GM23338 (cell line): Measurements from ENCODE around the gene ANKRD11.

Experiments
- CREB1 ChIP-seq: fragments of 250-450 bp; sonication (Bioruptor Pico); IDR thresholded peaks from 2 replicates; pipeline ENCODE4 v1.5.0; 2020; ENCODE audit warnings: low read depth, mild to moderate bottlenecking, moderate library complexity
- EZH2 ChIP-seq: fragments of 200-600 bp; sonication (generic); IDR thresholded peaks from one replicate; pipeline ENCODE4 v1.8.0; 2017; ENCODE audit warnings: antibody characterized with exemption, mild to moderate bottlenecking, low read depth; ENCODE audit not compliant: unreplicated experiment
- EZH2phosphoT487 ChIP-seq: fragments of 200-600 bp; sonication (generic); IDR thresholded peaks from one replicate; pipeline ENCODE4 v1.8.1; 2018; ENCODE audit warnings: antibody characterized with exemption; ENCODE audit not compliant: unreplicated experiment
- JUNB ChIP-seq: IDR thresholded peaks from one replicate; pipeline ENCODE4 v1.6.1; 2016; ENCODE audit warnings: antibody characterized with exemption; ENCODE audit not compliant: unreplicated experiment
- NANOG ChIP-seq: IDR thresholded peaks from 2 replicates; pipeline ENCODE4 v1.6.1; 2016; ENCODE audit warnings: antibody characterized with exemption, borderline replicate concordance
- POLR2AphosphoS5 ChIP-seq: IDR thresholded peaks from 2 replicates; pipeline ENCODE4 v1.6.1; 2016; ENCODE audit warnings: antibody characterized with exemption, low read depth
- STAT1 ChIP-seq: IDR thresholded peaks from one replicate; pipeline ENCODE4 v1.6.1; 2016; ENCODE audit warnings: antibody characterized with exemption; ENCODE audit not compliant: unreplicated experiment
- ZNF114 ChIP-seq: fragments of 250-450 bp; sonication (Bioruptor Pico); IDR thresholded peaks from 2 replicates; pipeline ENCODE4 v1.5.0; 2020; ENCODE audit warnings: mild to moderate bottlenecking, moderate library complexity
- ZNF331 ChIP-seq: fragments of 250-450 bp; sonication (Bioruptor Pico); IDR thresholded peaks from 2 replicates; pipeline ENCODE4 v1.5.0; 2020; ENCODE audit warnings: low read depth, mild to moderate bottlenecking, moderate library complexity
- TF ChIP-seq, protein P1 (sequence below), 2 experiments: fragments of 200-600 bp in 1 of 2; sonication (generic) in 1 of 2; conservative IDR thresholded peaks; 2 replicates each; pipeline versions ENCODE4 v1.5.1 to v1.6.1; 2016 to 2017; ENCODE audit warnings: antibody characterized with exemption in 2 of 2, low read depth in 2 of 2, mild to moderate bottlenecking in 2 of 2, moderate library complexity in 1 of 2
- TF ChIP-seq, protein P2 (sequence below): IDR thresholded peaks from one replicate; pipeline ENCODE4 v1.6.1; 2018; ENCODE audit warnings: antibody characterized with exemption; ENCODE audit not compliant: unreplicated experiment
- TF ChIP-seq, protein P3 (sequence below): IDR thresholded peaks from 2 replicates; pipeline ENCODE4 v1.6.1; 2016; ENCODE audit warnings: antibody characterized with exemption
- TF ChIP-seq, protein P4 (sequence below): fragments of 250-450 bp; sonication (Bioruptor Pico); IDR thresholded peaks from 2 replicates; pipeline ENCODE4 v1.5.0; 2020; ENCODE audit warnings: mild to moderate bottlenecking, moderate library complexity

DNA sequence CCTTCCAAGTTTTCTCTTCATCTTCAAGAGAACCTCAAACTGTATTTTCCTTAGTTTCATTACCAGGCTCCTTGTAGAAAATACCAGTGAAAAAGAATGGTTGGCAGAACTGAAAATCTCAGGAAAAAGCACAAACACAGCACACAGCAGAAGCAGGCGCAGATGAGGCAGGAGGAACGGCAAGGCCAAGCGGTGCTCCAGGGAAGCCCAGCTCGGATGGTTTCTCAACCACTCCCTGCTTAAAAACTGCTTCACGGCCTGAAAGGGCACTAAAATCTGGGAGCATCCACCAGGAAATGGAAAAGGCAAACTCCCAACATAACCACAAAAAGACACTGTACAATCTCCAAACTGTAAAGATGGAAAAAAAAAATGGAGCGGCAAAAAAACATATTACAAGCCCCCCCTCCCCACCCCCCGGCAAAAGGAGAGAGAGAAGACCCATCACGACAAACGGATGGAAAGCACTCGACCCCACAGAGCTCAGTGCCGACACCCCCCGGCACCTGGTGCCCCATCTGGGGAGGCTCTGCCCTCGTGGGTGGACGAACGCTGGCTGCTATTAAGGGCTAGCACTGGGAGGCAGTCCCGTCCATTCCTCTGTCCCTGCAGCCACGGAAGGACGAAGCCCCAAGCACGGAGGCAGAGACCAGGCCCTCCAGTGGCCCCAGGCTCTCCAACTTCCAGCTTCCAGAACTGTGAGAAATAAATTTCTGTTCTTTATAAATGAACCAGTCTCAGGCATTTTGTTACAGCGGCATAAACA is 145.3 kb downstream of the ANKRD11 start:
- TF ChIP-seq, protein P1, sequence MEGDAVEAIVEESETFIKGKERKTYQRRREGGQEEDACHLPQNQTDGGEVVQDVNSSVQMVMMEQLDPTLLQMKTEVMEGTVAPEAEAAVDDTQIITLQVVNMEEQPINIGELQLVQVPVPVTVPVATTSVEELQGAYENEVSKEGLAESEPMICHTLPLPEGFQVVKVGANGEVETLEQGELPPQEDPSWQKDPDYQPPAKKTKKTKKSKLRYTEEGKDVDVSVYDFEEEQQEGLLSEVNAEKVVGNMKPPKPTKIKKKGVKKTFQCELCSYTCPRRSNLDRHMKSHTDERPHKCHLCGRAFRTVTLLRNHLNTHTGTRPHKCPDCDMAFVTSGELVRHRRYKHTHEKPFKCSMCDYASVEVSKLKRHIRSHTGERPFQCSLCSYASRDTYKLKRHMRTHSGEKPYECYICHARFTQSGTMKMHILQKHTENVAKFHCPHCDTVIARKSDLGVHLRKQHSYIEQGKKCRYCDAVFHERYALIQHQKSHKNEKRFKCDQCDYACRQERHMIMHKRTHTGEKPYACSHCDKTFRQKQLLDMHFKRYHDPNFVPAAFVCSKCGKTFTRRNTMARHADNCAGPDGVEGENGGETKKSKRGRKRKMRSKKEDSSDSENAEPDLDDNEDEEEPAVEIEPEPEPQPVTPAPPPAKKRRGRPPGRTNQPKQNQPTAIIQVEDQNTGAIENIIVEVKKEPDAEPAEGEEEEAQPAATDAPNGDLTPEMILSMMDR (conservative IDR thresholded peaks at IDR 0.05; ENCODE audit: low read depth in 2 of 2) = no peak
- TF ChIP-seq, protein P2, sequence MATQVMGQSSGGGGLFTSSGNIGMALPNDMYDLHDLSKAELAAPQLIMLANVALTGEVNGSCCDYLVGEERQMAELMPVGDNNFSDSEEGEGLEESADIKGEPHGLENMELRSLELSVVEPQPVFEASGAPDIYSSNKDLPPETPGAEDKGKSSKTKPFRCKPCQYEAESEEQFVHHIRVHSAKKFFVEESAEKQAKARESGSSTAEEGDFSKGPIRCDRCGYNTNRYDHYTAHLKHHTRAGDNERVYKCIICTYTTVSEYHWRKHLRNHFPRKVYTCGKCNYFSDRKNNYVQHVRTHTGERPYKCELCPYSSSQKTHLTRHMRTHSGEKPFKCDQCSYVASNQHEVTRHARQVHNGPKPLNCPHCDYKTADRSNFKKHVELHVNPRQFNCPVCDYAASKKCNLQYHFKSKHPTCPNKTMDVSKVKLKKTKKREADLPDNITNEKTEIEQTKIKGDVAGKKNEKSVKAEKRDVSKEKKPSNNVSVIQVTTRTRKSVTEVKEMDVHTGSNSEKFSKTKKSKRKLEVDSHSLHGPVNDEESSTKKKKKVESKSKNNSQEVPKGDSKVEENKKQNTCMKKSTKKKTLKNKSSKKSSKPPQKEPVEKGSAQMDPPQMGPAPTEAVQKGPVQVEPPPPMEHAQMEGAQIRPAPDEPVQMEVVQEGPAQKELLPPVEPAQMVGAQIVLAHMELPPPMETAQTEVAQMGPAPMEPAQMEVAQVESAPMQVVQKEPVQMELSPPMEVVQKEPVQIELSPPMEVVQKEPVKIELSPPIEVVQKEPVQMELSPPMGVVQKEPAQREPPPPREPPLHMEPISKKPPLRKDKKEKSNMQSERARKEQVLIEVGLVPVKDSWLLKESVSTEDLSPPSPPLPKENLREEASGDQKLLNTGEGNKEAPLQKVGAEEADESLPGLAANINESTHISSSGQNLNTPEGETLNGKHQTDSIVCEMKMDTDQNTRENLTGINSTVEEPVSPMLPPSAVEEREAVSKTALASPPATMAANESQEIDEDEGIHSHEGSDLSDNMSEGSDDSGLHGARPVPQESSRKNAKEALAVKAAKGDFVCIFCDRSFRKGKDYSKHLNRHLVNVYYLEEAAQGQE = no peak
- TF ChIP-seq EZH2phosphoT487 (no peak), ZNF331 (CRISPR knock-in tag) (no peak), POLR2AphosphoS5 (no peak), EZH2 (no peak), ZNF114 (CRISPR knock-in tag) (no peak), CREB1 (CRISPR knock-in tag) (no peak), JUNB (no peak), STAT1 (no peak), NANOG (no peak)
- TF ChIP-seq, protein P3, sequence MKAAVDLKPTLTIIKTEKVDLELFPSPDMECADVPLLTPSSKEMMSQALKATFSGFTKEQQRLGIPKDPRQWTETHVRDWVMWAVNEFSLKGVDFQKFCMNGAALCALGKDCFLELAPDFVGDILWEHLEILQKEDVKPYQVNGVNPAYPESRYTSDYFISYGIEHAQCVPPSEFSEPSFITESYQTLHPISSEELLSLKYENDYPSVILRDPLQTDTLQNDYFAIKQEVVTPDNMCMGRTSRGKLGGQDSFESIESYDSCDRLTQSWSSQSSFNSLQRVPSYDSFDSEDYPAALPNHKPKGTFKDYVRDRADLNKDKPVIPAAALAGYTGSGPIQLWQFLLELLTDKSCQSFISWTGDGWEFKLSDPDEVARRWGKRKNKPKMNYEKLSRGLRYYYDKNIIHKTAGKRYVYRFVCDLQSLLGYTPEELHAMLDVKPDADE = no peak
- TF ChIP-seq, protein P4, sequence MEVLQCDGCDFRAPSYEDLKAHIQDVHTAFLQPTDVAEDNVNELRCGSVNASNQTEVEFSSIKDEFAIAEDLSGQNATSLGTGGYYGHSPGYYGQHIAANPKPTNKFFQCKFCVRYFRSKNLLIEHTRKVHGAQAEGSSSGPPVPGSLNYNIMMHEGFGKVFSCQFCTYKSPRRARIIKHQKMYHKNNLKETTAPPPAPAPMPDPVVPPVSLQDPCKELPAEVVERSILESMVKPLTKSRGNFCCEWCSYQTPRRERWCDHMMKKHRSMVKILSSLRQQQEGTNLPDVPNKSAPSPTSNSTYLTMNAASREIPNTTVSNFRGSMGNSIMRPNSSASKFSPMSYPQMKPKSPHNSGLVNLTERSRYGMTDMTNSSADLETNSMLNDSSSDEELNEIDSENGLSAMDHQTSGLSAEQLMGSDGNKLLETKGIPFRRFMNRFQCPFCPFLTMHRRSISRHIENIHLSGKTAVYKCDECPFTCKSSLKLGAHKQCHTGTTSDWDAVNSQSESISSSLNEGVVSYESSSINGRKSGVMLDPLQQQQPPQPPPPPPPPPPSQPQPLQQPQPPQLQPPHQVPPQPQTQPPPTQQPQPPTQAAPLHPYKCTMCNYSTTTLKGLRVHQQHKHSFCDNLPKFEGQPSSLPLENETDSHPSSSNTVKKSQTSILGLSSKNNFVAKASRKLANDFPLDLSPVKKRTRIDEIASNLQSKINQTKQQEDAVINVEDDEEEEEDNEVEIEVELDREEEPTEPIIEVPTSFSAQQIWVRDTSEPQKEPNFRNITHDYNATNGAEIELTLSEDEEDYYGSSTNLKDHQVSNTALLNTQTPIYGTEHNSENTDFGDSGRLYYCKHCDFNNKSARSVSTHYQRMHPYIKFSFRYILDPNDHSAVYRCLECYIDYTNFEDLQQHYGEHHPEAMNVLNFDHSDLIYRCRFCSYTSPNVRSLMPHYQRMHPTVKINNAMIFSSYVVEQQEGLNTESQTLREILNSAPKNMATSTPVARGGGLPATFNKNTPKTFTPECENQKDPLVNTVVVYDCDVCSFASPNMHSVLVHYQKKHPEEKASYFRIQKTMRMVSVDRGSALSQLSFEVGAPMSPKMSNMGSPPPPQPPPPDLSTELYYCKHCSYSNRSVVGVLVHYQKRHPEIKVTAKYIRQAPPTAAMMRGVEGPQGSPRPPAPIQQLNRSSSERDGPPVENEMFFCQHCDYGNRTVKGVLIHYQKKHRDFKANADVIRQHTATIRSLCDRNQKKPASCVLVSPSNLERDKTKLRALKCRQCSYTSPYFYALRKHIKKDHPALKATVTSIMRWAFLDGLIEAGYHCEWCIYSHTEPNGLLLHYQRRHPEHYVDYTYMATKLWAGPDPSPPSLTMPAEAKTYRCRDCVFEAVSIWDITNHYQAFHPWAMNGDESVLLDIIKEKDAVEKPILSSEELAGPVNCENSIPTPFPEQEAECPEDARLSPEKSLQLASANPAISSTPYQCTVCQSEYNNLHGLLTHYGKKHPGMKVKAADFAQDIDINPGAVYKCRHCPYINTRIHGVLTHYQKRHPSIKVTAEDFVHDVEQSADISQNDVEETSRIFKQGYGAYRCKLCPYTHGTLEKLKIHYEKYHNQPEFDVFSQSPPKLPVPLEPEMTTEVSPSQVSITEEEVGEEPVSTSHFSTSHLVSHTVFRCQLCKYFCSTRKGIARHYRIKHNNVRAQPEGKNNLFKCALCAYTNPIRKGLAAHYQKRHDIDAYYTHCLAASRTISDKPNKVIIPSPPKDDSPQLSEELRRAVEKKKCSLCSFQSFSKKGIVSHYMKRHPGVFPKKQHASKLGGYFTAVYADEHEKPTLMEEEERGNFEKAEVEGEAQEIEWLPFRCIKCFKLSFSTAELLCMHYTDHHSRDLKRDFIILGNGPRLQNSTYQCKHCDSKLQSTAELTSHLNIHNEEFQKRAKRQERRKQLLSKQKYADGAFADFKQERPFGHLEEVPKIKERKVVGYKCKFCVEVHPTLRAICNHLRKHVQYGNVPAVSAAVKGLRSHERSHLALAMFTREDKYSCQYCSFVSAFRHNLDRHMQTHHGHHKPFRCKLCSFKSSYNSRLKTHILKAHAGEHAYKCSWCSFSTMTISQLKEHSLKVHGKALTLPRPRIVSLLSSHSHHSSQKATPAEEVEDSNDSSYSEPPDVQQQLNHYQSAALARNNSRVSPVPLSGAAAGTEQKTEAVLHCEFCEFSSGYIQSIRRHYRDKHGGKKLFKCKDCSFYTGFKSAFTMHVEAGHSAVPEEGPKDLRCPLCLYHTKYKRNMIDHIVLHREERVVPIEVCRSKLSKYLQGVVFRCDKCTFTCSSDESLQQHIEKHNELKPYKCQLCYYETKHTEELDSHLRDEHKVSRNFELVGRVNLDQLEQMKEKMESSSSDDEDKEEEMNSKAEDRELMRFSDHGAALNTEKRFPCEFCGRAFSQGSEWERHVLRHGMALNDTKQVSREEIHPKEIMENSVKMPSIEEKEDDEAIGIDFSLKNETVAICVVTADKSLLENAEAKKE = no peak
